Stimulated activated CD8-positive, alpha-beta memory T cell treated with anti-CD3 and anti-CD28 coated beads, Interleukin-4, amount 100 ng/mL, for 48 hours (primary cell): ENCODE results near the gene RNF138.
"Not testable (repeated sequence)": the region's sequence is repeated elsewhere in the genome, so short reads cannot be mapped to it uniquely, and the experiment has no call there.

Experiments used
- DNase-seq: peaks from one replicate; pipeline ENCODE4 v3.0.0-alpha.2; 2020

The RNF138 gene

GRCh38 chr18:32176745-32177144 is 85.1 kb downstream of the RNF138 start:
- not testable (repeated sequence) for DNase-seq

- no peak for DNase-seq
Measured at GRCh38 chr18:32177530-32177929, 85.9 kb downstream of the RNF138 start.
